ENCODE results near the gene GAS2. TPM values are rescaled to one million over a fixed set of nuclear protein-coding genes. Genes with fewer than 3 reads are reported as not detected.

The GAS2 gene
- total and polyA plus RNA-seq, 11 donors, result 2.7 to 23.0 (median 10.8) TPM

DNA sequence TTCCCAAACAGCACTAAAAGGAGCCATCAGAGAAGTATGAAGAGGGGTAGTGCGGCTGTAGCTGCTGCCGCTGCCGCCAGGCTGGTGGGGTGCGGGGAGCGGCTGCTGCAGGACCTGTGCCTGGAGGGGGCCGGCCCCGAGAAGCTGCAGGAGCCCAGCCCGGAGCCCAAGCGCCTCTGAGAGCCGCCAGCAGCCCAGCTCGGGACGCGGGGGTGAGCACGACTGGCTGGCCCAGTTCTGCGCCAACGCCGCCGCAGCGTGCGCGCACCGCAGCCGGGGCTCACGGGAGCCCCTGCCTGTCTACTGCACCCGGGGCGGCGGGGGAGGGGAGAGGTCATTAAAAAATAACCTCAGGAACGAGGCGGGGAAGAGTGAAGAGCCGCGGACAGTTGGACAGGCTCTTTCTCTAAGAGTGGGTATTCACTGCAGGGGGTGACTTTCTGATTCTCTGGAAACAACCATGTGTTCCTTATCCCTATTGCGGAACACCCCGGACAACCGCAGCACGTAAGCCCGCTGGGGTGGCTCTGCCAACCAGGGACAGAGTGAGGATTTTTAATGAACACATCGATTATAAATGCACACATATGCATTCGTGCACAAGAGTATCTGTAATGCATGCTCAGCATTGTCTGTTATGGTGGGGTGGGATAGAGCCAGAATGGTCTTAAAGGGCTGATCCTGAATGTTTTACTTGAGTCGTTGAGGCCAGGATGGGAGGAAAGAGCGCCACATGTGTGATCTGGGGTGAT is 453 bp downstream of the GAS2 start:
- TF ChIP-seq, protein P1, sequence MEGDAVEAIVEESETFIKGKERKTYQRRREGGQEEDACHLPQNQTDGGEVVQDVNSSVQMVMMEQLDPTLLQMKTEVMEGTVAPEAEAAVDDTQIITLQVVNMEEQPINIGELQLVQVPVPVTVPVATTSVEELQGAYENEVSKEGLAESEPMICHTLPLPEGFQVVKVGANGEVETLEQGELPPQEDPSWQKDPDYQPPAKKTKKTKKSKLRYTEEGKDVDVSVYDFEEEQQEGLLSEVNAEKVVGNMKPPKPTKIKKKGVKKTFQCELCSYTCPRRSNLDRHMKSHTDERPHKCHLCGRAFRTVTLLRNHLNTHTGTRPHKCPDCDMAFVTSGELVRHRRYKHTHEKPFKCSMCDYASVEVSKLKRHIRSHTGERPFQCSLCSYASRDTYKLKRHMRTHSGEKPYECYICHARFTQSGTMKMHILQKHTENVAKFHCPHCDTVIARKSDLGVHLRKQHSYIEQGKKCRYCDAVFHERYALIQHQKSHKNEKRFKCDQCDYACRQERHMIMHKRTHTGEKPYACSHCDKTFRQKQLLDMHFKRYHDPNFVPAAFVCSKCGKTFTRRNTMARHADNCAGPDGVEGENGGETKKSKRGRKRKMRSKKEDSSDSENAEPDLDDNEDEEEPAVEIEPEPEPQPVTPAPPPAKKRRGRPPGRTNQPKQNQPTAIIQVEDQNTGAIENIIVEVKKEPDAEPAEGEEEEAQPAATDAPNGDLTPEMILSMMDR (IDR thresholded peaks at IDR 0.05), result peak in 4 of 12 donors; percentile 14 to 29 (median 19)
- no peak for TF ChIP-seq POLR2A (IDR thresholded peaks at IDR 0.05)
- Histone ChIP-seq H3K4me3 (peak overlapping the region; percentile 32 to 66 (median 58)), H3K36me3 (no peaks in the 10 kb centered on the region), H3K27ac (peak overlapping the region; percentile 63 to 91 (median 79)), H3K27me3 (peaks cover 0 to 32% (median 0%) of the 10 kb centered on the region in 9 donors), H3K9me3 (no peaks in the 10 kb centered on the region), H3K4me1 (peaks cover 0 to 12% (median 0%) of the 10 kb centered on the region in 12 donors)
- DNase-seq, result peak; percentile 49 to 79 (median 76)
- 2 to 5% (median 3%) methylated on average over 20 to 40 of the region's 40 CpGs for WGBS, 4 donors
- ATAC-seq, result peak; percentile 68 to 95 (median 88)
- intact Hi-C loops (cut with DNase I), result loop anchor here in 4 of 10 donors (5.0 to 10.0 kb wide), 3 partner anchors 40 to 60 kb away; partner anchors contain the start of gene FANCF (in 1 of the 4)

GRCh38 chr11:22668005-22668796 is 1.8 kb downstream of the GAS2 start:
- Histone ChIP-seq H3K27me3 (peaks cover 0 to 32% (median 0%) of the 10 kb centered on the region in 9 donors), H3K27ac (peak overlapping the region in 8 of 12 donors; percentile 66 to 91 (median 86)), H3K4me3 (peak overlapping the region in 8 of 12 donors; percentile 55 to 66 (median 61)), H3K9me3 (no peaks in the 10 kb centered on the region), H3K4me1 (peaks cover 0 to 17% (median 2%) of the 10 kb centered on the region in 12 donors), H3K36me3 (no peaks in the 10 kb centered on the region)
- WGBS, 4 donors, result 42 to 51% (median 46%) methylated on average over 3 of the region's 3 CpGs
- intact Hi-C loops (cut with DNase I), result loop anchor here in 5 of 10 donors (2.0 to 10.0 kb wide), 4 partner anchors 41 to 59 kb away; partner anchors contain the start of gene FANCF (in 1 of the 5)
- no peak for DNase-seq
- no peak for ATAC-seq
- TF ChIP-seq, protein P1 (IDR thresholded peaks at IDR 0.05), result no peak
- no peak for TF ChIP-seq POLR2A (IDR thresholded peaks at IDR 0.05)

- no peak for TF ChIP-seq POLR2A (IDR thresholded peaks at IDR 0.05)
- TF ChIP-seq, protein P1 (IDR thresholded peaks at IDR 0.05), result no peak
- H3K27me3 ChIP-seq, result peaks cover 0 to 32% (median 0%) of the 10 kb centered on the region in 9 donors
- H3K36me3 ChIP-seq, result no peaks in the 10 kb centered on the region
- peak overlapping the region in 2 of 12 donors; percentile 20 to 41 for H3K27ac ChIP-seq
- no peak overlapping the region for H3K4me3 ChIP-seq
- WGBS, 4 donors, result 85 to 95% (median 93%) methylated on average over 2 of the region's 2 CpGs
- DNase-seq (no peak), ATAC-seq (no peak)
- H3K9me3 ChIP-seq, result no peaks in the 10 kb centered on the region
- H3K4me1 ChIP-seq, result peaks cover 0 to 17% (median 2%) of the 10 kb centered on the region in 12 donors
- intact Hi-C loops (cut with DNase I), result loop anchor here in 5 of 10 donors (2.0 to 10.0 kb wide), 4 partner anchors 42 to 58 kb away; partner anchors contain the start of gene FANCF (in 1 of the 5)
These were observed 3.0 kb downstream of the GAS2 start for GRCh38 chr11:22669368-22669767.
